Stimulated activated CD8-positive, alpha-beta memory T cell treated with anti-CD3 and anti-CD28 coated beads, Interleukin-2, amount 100 ng/mL, for 48 hours (primary cell): ENCODE data around the gene NCL.
"Not testable (repeated sequence)": the region's sequence is repeated elsewhere in the genome, so short reads cannot be mapped to it uniquely, and the experiment has no call there.

Experiments used
- DNase-seq, 2 donors: peaks; one replicate each; pipeline ENCODE4 v3.0.0-alpha.2; 2020; ENCODE audit warnings: low read depth in 2 of 2

The NCL gene

DNA sequence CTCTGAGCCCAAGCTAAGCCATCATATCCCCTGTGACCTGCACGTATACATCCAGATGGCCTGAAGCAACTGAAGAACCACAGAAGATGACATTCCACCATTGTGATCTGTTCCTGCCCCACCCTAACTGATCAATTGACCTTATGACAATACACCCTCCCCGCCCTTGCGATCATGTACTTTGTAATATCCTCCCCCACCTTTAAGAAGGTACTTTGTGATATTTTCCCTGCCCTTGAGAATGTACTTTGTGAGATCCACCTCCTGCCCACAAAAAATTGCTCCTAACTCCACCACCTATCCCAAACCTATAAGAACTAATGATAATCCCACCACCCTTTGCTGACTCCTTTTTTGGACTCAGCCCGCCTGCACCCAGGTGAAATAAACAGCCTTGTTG is 33.8 kb downstream of the NCL start:
- DNase-seq: not testable (repeated sequence)

DNA sequence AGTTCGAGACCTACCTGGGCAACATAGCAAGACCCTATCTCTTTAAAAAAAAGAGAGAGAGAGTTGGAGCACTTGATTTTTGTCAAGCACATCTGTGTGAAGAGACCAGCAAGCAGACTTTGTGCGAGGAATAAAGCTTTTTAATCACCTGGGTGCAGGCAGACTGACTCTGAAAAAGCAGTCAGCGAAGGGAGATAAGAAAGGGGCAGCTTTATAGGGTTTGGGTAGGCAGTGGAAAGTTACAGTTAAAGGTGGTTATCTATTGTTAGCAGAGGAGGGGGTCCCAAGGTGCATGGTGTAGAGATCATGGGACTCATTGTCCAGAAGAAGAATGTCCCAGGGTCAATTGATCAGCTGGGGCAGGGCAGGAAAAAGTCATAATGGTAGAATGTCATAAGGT is 34.4 kb downstream of the NCL start:
- DNase-seq: no peak

DNA sequence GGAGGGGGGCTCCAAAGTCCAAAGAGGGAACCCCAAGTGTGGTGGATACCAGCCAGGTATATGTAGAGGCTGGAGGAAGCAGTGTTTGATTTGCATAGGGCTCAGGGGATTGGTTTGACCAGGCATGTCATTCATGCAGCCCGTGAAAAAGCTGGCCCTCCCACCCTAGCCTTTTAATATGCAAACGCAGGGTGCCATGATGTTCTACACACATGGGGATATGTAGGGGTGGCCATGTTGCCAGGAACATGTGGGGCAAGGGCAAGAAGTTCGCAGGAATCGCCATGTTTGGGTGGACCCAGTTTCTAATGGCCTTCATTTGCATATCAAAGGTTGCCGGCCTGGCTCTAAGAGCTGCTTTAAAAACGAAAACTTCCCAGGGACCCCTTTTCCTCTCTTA is 35.1 kb downstream of the NCL start:
- no peak for DNase-seq

DNA sequence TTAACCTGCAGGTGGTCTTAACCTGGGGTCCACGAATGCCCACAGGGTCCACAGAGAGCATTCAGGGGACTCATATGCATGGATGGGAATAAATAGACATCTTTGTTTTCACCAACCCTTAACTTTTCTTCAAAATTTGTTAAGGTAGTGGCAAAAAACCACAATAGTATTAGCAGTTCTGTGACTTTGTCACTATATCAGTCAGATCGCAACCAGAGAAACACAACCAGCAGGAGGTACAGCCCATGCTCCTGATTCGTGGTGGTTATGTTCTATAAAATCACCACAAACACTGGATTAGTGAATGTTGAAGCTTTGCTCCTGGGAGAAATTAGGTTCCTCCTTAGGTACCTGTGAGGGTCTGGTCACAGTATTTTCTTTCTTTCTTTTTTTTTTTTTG is 37.2 kb downstream of the NCL start:
- DNase-seq: no peak

DNA sequence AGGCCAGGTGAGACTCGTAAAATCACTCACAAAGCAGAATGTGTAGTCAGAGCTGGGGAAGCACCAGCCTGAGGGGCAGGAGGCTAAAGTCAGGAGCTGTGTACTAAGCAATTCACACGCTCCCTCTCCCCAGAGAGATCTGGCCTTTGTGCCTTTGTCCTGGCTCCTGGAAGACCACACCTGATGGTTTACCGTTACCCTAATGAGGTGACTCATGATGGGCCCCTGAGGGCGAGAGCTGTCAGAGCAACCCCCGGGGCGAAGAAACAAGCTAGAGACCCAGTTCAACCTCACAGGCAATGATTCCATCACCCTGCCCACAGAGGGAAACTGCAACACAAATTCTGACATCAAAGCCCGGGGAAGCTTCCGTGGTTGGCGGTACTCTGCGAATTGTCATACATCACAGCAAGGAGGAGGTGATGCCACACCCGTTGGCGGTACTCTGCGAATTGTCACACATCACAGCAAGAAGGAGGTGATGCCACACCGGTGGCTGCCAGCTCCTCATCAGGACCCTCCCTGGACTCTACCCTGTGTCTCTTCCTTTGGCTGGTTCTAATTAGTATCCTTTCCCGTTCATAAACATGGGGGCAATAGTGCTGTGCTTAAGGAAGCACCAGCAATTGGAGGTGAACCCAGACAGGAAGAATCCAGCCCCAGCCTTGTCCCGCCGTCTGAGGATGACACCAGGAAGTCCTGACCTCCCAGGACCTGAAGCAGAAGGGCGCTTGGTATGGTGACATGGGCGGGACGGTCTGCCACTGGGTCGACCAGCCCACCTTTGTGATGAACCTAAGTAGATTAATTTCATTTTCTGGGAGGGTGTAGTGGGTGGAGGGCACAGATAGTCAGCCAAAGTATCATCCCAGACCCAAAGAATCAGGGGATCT is 38.2 kb downstream of the NCL start:
- DNase-seq: peak; percentile 17 to 37

DNA sequence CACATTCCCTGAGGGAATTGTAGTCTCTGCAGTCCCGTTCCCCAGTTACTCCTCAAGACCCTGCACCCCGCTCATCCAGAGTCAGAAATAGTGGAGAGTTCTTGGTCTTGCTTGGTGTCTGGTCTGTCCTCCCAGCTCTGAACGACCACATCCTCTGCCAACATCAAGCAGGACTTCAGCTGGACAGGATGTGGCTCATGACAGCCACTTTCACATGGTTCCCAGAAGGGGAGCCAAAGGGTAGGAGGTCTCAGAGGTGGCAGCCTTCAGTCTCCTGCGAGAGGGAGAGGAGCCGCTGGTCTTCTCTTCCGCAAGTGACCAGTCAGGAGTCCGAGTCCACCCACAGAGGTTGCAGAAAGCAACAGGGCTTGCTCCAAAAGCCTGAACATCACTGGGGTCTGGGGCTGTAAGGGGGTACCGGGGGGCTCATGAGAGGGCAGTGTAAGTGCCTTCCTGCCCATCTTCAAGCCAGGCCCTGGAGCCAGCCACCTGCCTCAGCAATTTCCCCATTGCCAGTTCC is 38.9 kb downstream of the NCL start:
- no peak for DNase-seq

DNA sequence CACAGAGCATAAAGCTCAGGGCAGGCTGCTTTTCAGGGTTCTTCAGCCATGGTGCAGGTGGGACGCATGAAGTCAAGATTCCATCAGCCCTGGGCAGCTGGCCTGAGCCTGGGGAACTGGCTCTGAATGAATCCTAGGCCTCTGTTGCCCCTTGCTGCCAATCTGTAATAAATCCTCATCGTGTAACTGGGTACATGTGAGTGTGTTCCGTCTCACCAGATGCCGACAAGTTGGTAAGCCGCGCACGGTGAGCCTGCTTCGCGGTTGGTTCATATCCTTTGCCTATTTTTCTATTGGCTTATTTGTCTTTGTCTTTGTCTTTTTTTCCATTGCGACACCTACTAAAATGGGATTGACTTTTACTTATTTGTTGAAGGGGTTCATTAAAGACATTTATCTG is 41.1 kb downstream of the NCL start:
- no peak for DNase-seq

DNA sequence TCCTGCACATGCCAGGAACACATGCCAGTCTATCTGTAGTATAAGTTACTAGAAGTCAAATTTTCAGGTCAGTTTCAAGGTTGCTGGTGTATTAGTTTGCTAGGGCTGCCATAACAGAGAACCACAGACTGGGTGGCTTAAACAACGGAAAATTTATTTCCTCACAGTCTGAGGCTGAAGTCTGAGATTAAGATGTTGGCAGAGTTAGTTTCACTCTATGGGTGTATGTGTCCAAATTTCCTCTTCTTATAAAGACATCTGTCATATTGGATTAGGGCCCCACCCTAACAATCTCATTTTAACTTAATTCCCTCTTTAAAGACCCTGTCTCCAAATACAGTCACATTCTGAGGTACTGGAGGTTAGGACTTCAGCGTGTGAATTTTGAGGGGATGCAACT is 42.2 kb downstream of the NCL start:
- no peak for DNase-seq

DNA sequence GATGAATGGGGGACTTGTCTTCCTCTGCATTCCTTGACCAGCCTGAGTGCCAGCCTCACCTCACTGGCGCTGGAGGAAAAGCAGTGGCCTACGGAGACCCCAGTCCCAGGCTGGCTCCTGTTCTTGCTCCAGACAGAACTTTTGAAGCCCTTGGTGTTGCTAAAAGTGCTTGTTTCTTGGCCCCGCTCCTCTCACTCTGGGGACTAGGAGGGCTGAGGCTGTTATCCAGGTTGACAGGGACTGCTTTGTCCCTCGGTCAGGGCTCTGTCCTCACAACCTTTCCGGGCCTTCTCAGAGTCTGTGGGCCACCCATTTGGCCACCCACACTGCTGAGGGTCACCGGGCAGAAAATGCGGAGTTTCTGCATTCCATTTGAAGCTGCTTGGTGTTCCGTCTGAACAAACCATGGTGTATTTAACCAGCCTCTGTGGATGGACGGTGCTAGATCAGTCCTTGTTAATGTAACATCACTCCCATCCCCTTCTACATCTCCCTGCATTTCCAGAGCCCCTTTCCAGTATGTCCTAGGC is 43.2 kb downstream of the NCL start:
- DNase-seq: no peak

DNA sequence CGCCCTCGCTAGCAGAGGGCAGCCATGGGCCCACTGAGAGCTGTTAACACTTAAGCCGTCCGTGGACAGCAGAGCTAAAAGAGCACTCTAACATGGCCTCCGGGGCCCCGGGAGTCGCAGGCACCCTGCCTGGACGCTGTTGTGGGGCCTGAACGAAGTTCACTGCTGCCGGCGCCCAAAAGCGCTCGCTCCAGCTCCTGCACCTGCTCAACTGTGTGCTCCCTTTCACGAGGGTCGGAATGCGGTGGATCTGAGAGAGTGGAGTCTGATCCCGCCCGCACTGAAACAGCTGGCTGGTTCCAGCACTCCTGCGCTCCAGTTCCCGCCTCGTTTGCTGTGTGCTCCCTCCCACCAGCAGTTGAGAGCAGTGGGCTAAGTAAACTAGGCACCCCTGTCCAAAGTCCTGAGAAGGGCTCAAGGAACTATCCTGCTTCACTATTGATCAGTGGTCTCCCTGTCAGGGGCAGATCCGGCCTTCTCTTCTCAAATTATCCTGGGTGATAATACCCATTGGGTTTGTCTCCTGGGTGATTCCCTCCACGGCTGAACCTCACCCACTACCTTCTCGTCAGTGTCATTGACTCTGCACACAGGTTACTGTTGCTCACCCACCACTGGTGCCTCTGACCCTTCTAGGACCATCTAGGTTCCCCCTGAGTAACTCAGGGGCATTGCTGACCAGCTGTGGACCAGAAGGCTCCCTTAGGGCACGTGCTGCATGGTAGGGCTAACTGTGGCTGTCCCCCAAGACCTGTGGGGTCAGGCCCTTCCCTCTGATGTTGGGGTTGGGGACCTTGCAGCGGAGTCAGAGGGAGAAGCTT is 45.3 kb downstream of the NCL start:
- no peak for DNase-seq

DNA sequence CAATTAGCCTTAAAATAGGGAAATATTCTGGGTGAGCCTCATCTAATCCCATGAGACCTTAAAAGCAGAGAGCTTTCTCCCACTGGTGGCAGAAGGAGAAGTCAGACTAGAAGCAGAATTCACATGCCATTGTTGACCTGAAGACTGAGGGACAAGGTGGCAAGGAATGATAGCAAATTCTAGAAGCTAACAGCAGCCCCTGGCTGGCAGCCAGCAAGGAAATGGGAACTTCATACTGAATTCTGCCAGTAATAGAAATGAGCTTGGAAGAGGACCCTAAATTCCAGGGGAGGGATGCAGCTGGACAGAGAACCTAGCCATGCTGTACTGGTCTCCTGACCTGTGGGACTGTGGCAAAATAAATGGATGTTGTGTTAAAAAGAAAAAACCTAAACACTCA is 49.3 kb downstream of the NCL start:
- DNase-seq: no peak

DNA sequence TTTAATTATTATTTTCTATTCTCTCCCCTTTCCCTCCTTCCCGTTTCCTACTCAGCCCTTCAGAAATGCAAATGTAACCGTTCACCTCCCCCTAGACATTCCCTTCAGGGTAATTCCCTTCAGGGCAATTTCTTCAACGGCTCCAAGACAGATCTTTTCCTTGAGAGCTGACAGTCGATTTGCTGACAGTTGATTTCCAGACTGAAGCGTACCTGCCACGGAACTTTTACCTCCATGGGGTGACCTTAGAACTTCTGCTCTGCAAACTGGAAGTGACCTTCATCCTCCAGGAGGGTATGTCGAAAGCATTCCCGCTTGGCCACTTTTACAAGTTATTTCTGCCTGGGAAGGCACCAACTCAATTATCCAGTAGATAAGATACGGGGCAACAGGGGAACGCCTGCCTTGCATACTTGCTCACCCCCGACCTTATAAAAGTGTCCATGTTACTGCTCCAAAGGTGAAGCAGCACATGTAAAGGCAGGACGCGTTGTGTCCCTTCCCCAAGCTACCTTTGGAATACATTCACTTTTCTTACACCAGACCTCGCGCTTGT is 50.3 kb downstream of the NCL start:
- DNase-seq: no peak

DNA sequence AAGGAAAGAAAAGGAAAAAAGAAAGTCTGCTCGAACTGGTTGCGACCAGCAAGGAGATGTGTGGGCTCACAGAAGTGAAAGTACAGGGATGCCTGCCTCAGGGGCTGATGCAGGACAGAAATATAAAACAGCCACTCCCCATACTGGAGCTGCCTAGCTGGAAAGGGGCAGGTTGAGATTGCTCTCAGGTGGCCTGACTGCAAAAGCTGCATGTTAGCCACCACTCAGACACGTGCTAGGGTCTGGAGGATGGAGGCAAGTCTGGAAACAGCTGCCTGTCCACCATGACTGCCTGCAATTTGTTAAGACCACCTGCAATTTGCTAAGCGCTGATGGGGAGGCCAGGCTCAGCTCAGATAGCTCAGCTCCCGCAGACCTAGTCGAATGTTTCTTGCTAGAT is 50.8 kb downstream of the NCL start:
- no peak for DNase-seq

DNA sequence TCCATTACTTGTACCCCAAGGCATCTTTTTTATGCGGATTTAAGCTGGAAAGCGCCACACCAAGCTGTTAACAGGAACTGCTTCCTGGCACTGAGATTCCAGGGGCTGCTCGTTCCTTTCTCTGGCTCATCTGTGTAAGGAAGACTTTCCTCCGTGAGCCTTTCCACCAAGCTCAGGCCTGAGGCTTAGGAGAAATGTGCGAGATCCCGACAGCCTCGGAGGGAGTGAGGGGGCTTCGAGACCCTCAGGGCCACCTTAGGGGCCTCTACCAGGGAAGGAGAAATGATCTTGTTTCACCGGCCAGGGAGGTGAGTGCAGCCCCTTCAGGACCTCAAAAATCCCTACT is 51.7 kb downstream of the NCL start:
- no peak for DNase-seq

DNA sequence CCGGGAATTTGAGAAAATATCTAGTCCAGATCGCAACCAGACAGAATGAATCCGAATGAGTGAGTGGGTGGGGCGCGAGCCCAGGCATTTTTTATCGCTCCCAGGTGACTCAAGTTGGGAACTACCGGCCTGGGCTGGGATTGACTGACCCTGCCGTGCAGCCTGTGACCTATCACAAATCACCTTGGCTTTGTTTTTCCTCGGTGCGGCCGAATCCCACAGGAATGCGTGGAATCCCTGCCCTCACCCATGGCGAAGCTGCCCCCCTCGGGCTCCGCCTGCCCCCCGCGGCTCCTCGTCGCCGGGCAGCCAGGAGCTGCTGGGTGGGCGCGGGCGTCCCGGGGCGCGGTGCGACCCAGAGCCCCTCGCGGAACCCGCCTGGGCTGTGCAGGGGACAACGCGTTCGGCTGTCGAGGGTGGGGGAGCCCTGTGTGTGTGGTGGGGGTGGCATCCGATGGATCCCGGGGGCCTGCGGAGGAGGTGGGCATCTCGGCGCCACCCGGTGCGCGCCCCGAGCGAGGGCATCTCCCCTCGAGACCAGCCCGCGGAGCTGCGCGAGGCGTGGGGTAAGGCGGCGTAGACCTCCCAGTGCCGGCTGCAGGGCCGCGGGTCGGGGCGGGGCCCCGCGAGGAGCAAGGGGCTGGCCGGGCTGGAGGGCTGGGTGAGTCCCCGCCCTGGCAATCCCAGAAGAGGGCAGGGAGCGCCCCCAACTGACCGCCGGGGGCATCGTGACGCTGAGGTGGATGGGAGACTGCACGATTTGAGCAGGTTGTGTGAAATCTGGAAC is 52.3 kb downstream of the NCL start:
- DNase-seq: peak; percentile 78 to 83

DNA sequence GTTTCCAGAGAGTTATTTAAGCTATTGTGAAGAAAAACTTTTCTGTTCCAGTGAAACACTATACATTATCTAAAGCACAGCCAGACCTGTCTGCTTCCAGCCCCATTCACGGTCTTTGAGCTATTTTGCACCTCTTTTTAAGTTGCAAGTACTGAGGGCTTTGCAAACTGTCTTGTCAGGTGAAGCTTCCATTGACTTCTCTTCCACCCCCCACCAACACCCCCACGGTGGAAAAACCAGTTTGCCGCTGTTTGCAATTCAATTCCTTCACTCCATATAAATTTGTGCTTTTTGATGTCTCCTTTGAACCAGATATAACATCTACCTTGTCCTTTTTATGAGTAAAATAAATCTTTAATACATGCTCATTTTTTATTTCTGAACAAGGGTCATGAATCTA is 53.0 kb downstream of the NCL start:
- no peak for DNase-seq

DNA sequence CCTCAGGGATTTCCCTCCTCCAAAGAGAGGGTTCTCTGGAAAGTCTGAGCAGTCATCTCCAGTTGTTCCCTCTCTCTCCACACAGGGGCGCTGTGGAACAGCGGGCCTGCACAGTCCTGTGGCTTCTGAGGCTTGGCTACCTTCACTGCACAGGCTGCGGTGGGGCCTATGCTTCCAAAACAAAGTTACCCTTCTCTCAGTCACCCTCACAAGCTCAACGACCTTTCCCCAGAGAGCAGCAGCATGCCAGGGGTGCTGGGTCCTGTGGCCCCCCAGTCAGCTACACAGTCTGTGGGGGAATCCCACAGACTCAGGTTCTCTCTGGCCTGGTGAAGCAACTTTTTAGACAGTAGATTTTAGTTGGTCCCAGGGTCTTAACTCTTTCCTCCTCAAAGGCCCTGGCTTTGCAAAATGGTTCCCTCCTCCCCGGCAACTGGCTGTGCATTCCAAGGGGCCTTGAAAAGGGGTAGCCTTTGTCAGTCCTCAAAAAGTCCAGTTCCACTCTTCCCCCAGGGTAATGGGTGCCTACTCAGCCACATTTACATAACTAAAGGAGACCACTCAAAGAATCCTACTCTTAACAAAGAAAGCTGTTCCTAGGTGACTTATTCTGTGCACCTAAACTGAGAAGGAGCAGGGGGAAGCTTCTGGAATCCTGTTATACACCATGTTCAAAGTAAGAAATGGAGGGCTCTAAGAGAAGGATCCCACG is 53.8 kb downstream of the NCL start:
- DNase-seq: no peak

DNA sequence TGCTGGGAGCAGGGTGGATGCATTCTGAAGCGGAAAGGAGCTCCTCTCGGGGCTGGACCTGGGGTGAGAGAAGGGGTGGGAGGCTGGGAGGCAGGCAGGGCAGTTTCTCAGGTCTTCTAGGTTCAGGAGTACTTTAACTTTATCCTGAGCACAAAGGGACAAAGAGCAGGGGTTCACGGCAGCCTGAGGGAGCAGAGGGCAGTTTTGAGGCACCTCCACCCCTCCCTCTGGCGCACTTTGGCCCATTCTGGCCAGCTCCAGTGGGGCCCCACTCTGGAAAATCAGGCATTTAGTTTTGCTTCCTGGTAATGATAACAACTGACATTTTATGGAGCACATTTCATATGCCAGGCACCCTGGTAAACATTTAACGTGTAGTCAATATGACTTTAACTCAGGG is 54.5 kb downstream of the NCL start:
- DNase-seq: no peak

DNA sequence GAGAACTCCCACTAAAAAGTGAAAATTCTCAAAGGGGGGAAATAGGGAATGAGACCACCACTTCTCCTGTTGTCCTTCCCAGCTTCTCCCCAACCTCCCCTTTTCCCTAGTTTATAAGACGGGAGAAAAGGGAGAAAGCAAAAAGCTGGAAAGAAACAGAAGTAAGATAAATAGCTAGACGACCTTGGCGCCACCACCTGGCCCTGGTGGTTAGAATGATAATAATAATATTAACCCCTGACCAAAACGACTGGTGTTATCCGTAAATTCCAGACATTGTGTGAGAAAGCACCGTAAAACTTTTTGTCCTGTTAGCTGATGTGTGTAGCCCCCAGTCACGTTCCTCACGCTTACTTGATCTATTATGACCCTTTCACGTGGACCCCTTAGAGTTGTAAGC is 56.0 kb downstream of the NCL start:
- not testable (repeated sequence) for DNase-seq

DNA sequence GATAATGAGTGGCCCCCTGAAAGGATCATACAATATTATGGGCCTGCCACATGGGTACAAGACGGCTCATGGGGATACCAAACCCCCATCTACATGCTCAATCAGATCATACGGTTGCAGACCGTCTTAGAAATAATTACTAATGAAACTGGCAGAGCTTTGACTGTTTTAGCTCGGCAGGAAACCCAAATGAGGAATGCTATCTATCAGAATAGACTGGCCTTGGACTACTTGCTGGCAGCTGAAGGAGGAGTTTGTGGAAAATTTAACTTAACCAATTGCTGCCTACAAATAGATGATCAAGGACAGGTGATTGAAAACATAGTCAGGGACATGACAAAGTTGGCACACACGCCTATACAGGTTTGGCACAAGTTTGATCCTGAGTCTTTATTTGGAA is 56.6 kb downstream of the NCL start:
- not testable (repeated sequence) for DNase-seq
